Uterus (tissue), 2 donors: Measurements from ENCODE around the gene APOB.

Experiments used
- CTCF ChIP-seq, 4 experiments: fragments of 200-600 bp in 2 of 4; fragments of 450-650 bp in 2 of 4; sonication (generic) in 2 of 4; IDR thresholded peaks; one replicate each; pipeline ENCODE4 v1.5.1; 2016 to 2019; ENCODE audit warnings: antibody characterized with exemption in 4 of 4, mild to moderate bottlenecking in 2 of 4, moderate library complexity in 1 of 4
- POLR2A ChIP-seq, 2 donors: fragments of 450-650 bp; IDR thresholded peaks; one replicate each; pipeline ENCODE4 v1.6.1; 2016; ENCODE audit warnings: antibody characterized with exemption in 2 of 2, mild to moderate bottlenecking in 1 of 2, moderate library complexity in 1 of 2

GRCh38 chr2:20962939-20963557 lies 80.8 kb downstream of the APOB start:
- TF ChIP-seq CTCF (IDR thresholded peaks at IDR 0.05) (peak; percentile 77 to 88 (median 84)), POLR2A (IDR thresholded peaks at IDR 0.05) (no peak)
